H9 (cell line): Measurements from ENCODE around the gene RHBDL1. TPM values are rescaled to one million over a fixed set of nuclear protein-coding genes. Genes with fewer than 3 reads are reported as not detected.

Experiments
- DNase-seq: peaks from one replicate; pipeline ENCODE4 v3.0.0-alpha.2; 2017
- H2AFZ ChIP-seq: one replicate; pipeline ENCODE4 v1.6.1; 2013; ENCODE audit warnings: mild to moderate bottlenecking, low read length, control low read depth, moderate library complexity
- H2AK5ac ChIP-seq: 2 replicates; pipeline ENCODE4 v1.6.1; 2013; ENCODE audit warnings: low read length, control low read depth, mixed read lengths; ENCODE audit not compliant: insufficient read length
- H2BK120ac ChIP-seq: one replicate; pipeline ENCODE4 v1.6.1; 2013; ENCODE audit warnings: low read depth, mild to moderate bottlenecking, low read length, control low read depth, inconsistent platforms; ENCODE audit not compliant: poor library complexity, severe bottlenecking
- H2BK12ac ChIP-seq: 2 replicates; pipeline ENCODE4 v1.6.1; 2013; ENCODE audit warnings: low read length, control low read depth, mixed read lengths, low read depth; ENCODE audit not compliant: insufficient read length
- H2BK15ac ChIP-seq: 2 replicates; pipeline ENCODE4 v1.6.1; 2013; ENCODE audit warnings: low read depth, low read length, control low read depth
- H2BK20ac ChIP-seq: one replicate; pipeline ENCODE4 v1.6.1; 2013; ENCODE audit warnings: low read depth, mild to moderate bottlenecking, low read length, control low read depth, inconsistent platforms; ENCODE audit not compliant: poor library complexity, severe bottlenecking
- H2BK5ac ChIP-seq: 2 replicates; pipeline ENCODE4 v1.6.1; 2013; ENCODE audit warnings: low read length, control low read depth, mixed read lengths; ENCODE audit not compliant: insufficient read length
- H3K14ac ChIP-seq: 2 replicates; pipeline ENCODE4 v1.6.1; 2013; ENCODE audit warnings: low read length, control low read depth; ENCODE audit not compliant: insufficient read depth
- H3K18ac ChIP-seq: 2 replicates; pipeline ENCODE4 v1.6.1; 2013; ENCODE audit warnings: low read depth, mild to moderate bottlenecking, mixed read lengths, low read length, control low read depth; ENCODE audit not compliant: insufficient read length
- H3K23ac ChIP-seq: 2 replicates; pipeline ENCODE4 v1.6.1; 2013; ENCODE audit warnings: low read length, control low read depth, mixed read lengths, low read depth; ENCODE audit not compliant: insufficient read length
- H3K23me2 ChIP-seq: 2 replicates; pipeline ENCODE4 v1.6.1; 2013; ENCODE audit warnings: low read depth, mild to moderate bottlenecking, mixed read lengths, low read length, control low read depth; ENCODE audit not compliant: insufficient read length, poor library complexity, severe bottlenecking
- H3K27ac ChIP-seq: 2 replicates; pipeline ENCODE4 v1.5.1; 2013; ENCODE audit warnings: low read length, control low read depth, mixed read lengths, low read depth; ENCODE audit not compliant: insufficient read length
- H3K27me3 ChIP-seq: 2 replicates; pipeline ENCODE4 v1.6.1; 2013; ENCODE audit warnings: low read length, control low read depth, inconsistent platforms; ENCODE audit not compliant: insufficient read depth
- H3K4ac ChIP-seq: 2 replicates; pipeline ENCODE4 v1.6.1; 2013; ENCODE audit warnings: low read depth, mild to moderate bottlenecking, control low read depth, inconsistent platforms, low read length, moderate library complexity
- H3K4me1 ChIP-seq: 2 replicates; pipeline ENCODE4 v1.6.1; 2013; ENCODE audit warnings: low read length, control low read depth, inconsistent platforms; ENCODE audit not compliant: insufficient read depth
- H3K4me2 ChIP-seq: 2 replicates; pipeline ENCODE4 v1.6.1; 2013; ENCODE audit warnings: low read length, control low read depth, mixed read lengths; ENCODE audit not compliant: insufficient read length, insufficient read depth
- H3K56ac ChIP-seq: 2 replicates; pipeline ENCODE4 v1.6.1; 2013; ENCODE audit warnings: low read depth, mild to moderate bottlenecking, mixed read lengths, low read length, control low read depth; ENCODE audit not compliant: insufficient read length
- H3K79me1 ChIP-seq: 2 replicates; pipeline ENCODE4 v1.6.1; 2013; ENCODE audit warnings: low read depth, mild to moderate bottlenecking, moderate library complexity, low read length, control low read depth, inconsistent platforms; ENCODE audit not compliant: insufficient read depth, poor library complexity, severe bottlenecking
- H3K79me2 ChIP-seq: 2 replicates; pipeline ENCODE4 v1.6.1; 2013; ENCODE audit warnings: low read length, control low read depth, inconsistent platforms; ENCODE audit not compliant: insufficient read depth
- H3K9ac ChIP-seq: 2 replicates; pipeline ENCODE4 v1.6.1; 2013; ENCODE audit warnings: low read length, control low read depth, mixed read lengths; ENCODE audit not compliant: insufficient read length; ENCODE audit errors: extremely low read depth
- H3K9me3 ChIP-seq: one replicate; pipeline ENCODE4 v1.6.1; 2013; ENCODE audit warnings: low read depth, low read length, inconsistent platforms; ENCODE audit not compliant: control insufficient read depth
- H3T11ph ChIP-seq: one replicate; pipeline ENCODE4 v1.6.1; 2013; ENCODE audit warnings: mild to moderate bottlenecking, low read length, control low read depth, inconsistent platforms
- H4K20me1 ChIP-seq: one replicate; pipeline ENCODE4 v1.6.1; 2013; ENCODE audit not compliant: control insufficient read depth, insufficient read length, insufficient read depth
- H4K5ac ChIP-seq: 2 replicates; pipeline ENCODE4 v1.6.1; 2013; ENCODE audit warnings: low read depth, mild to moderate bottlenecking, mixed read lengths, low read length, control low read depth; ENCODE audit not compliant: insufficient read length
- H4K8ac ChIP-seq: replicated peaks from 2 replicates; pipeline ENCODE4 v1.6.1; 2013; ENCODE audit warnings: low read length, control low read depth, mixed read lengths, low read depth; ENCODE audit not compliant: insufficient read length
- H4K91ac ChIP-seq: 2 replicates; pipeline ENCODE4 v1.6.1; 2013; ENCODE audit warnings: low read depth, mild to moderate bottlenecking, moderate library complexity, mixed read lengths, low read length, control low read depth; ENCODE audit not compliant: insufficient read length
- H3K27ac Mint-ChIP-seq, 3 experiments: 2 replicates in 2 of 3; 3 replicates in 1 of 3; pipeline ENCODE4 v1.8.0; 2020 to 2021; ENCODE audit warnings: mixed read lengths in 3 of 3, mild to moderate bottlenecking in 1 of 3, moderate library complexity in 1 of 3
- H3K27me3 Mint-ChIP-seq: 2 replicates; pipeline ENCODE4 v1.8.0; 2021; ENCODE audit warnings: low read depth, mild to moderate bottlenecking, moderate library complexity, mixed read lengths
- H3K36me3 Mint-ChIP-seq, 3 experiments: 2 replicates in 2 of 3; 3 replicates in 1 of 3; pipeline ENCODE4 v1.8.0; 2020 to 2021; ENCODE audit warnings: low read depth in 3 of 3, mixed read lengths in 3 of 3; ENCODE audit not compliant: insufficient read depth in 1 of 3
- H3K4me1 Mint-ChIP-seq, 2 experiments: 2 replicates each; pipeline ENCODE4 v1.8.0; 2020; ENCODE audit warnings: mixed read lengths in 2 of 2
- H3K4me3 Mint-ChIP-seq, 2 experiments: 2 replicates in 1 of 2; 3 replicates in 1 of 2; pipeline ENCODE4 v1.8.0; 2020 to 2021; ENCODE audit warnings: mild to moderate bottlenecking in 2 of 2, mixed read lengths in 2 of 2, moderate library complexity in 1 of 2
- H3K9me3 Mint-ChIP-seq, 2 experiments: 2 replicates in 1 of 2; 3 replicates in 1 of 2; pipeline ENCODE4 v1.8.0; 2020; ENCODE audit warnings: mild to moderate bottlenecking in 2 of 2, mixed read lengths in 2 of 2, moderate library complexity in 1 of 2
- CTCF ChIP-seq: fragments of 200-600 bp; sonication (generic); conservative IDR thresholded peaks from 3 replicates; pipeline ENCODE4 v1.8.0; 2021; ENCODE audit warnings: antibody characterized with exemption, mild to moderate bottlenecking
- WGBS: extraction: QIAGEN DNeasy Blood & Tissue Kit; methylation state at CpG from one replicate; pipeline ENCODE4 v1.1.7; 2013; ENCODE audit warnings: missing lambda C conversion rate, low lambda C conversion rate, mixed read lengths; ENCODE audit not compliant: insufficient read length; ENCODE audit errors: extremely low coverage; 5-methylcytosine and 5-hydroxymethylcytosine counted together
- total RNA-seq: library from RNA; stranded (reverse); gene quantifications from 2 replicates; pipeline ENCODE4 v1.2.1, GENCODE V29; 2021

Gene RHBDL1
- total RNA-seq, 1 experiment from 2014 or later, result 7.6 TPM

DNA sequence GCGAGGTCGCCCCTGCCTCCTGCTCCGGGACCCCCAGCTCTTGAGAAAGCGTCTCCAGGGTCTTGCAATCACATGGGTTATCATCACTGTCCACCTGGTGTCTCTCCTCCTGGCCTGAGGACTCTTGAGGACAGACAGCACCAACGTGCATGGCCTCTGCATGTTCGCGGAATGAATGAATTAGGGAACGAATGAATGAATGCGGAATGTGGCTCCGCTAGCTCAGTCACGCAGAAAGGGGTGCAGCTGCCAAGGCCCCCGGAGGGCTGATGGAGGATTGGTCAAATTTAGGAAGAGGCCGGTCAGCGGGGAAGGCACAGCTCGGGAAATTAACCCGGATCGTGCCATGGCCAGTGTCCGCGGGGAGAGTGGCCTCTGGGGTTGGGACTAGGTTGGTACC lies 26.9 kb downstream of the RHBDL1 start:
- no peak overlapping the region for H2BK12ac ChIP-seq
- peaks cover 49% of the 10 kb centered on the region for H3K27me3 ChIP-seq
- H2AK5ac ChIP-seq, result no peak overlapping the region
- Mint-ChIP-seq H3K9me3 (no peaks in the 10 kb centered on the region), H3K36me3 (peaks cover 0 to 3% (median 0%) of the 10 kb centered on the region in 3 experiments; a peak in 2 of 7 replicates), H3K27me3 (peaks cover 89% of the 10 kb centered on the region), H3K4me1 (peaks cover 0 to 7% of the 10 kb centered on the region in 2 experiments; a peak in 1 of 4 replicates), H3K27ac (no peak overlapping the region), H3K4me3 (peak overlapping the region in 1 of 2 experiments; percentile 41; a peak in 2 of 5 replicates)
- no peak overlapping the region for H3K9ac ChIP-seq
- H3K14ac ChIP-seq, result no peak overlapping the region
- TF ChIP-seq CTCF, result no peak
- H3K18ac ChIP-seq, result no peak overlapping the region
- H2BK20ac ChIP-seq, result no peak overlapping the region
- H3K23ac ChIP-seq, result no peak overlapping the region
- no peak overlapping the region for H4K8ac ChIP-seq
- no peaks in the 10 kb centered on the region for H3K9me3 ChIP-seq
- H2AFZ ChIP-seq, result no peak overlapping the region
- H3K4ac ChIP-seq, result no peak overlapping the region
- DNase-seq, result no peak
- no peak overlapping the region for H3K4me2 ChIP-seq
- no peak overlapping the region for H2BK120ac ChIP-seq
- peaks cover 4% of the 10 kb centered on the region for H3K23me2 ChIP-seq
- no peak overlapping the region for H2BK15ac ChIP-seq
- no peaks in the 10 kb centered on the region for H4K20me1 ChIP-seq
- no peak overlapping the region for H4K5ac ChIP-seq
- WGBS, result no CpG with 5 or more reads among the region's 19 CpGs
- H3T11ph ChIP-seq, result no peak overlapping the region
- no peaks in the 10 kb centered on the region for H3K79me1 ChIP-seq
- no peaks in the 10 kb centered on the region for H3K79me2 ChIP-seq
- no peak overlapping the region for H4K91ac ChIP-seq
- H3K27ac ChIP-seq, result no peak overlapping the region
- H3K56ac ChIP-seq, result no peak overlapping the region
- no peaks in the 10 kb centered on the region for H3K4me1 ChIP-seq
- no peak overlapping the region for H2BK5ac ChIP-seq
